GM19238 (cell line): ENCODE data around the gene PIK3R1.

ENCODE experiments used
- DNase-seq: peaks from one replicate; pipeline ENCODE4 v3.0.0; 2011; ENCODE audit warnings: low spot score; ENCODE audit not compliant: insufficient read length

The PIK3R1 gene

GRCh38 chr5:68215208-68215897 lies at the start of gene PIK3R1:
TSS of gene PIK3R1 (plus strand) at chr5:68215756. CDS start at chr5:68226676, 10,920 bp downstream.
- peak; percentile 93 for DNase-seq

GRCh38 chr5:68167195-68167651 lies 48.3 kb upstream of the PIK3R1 start:
- no peak for DNase-seq

- no peak for DNase-seq
These were observed 45.7 kb upstream of the PIK3R1 start for GRCh38 chr5:68169903-68170302.

DNA sequence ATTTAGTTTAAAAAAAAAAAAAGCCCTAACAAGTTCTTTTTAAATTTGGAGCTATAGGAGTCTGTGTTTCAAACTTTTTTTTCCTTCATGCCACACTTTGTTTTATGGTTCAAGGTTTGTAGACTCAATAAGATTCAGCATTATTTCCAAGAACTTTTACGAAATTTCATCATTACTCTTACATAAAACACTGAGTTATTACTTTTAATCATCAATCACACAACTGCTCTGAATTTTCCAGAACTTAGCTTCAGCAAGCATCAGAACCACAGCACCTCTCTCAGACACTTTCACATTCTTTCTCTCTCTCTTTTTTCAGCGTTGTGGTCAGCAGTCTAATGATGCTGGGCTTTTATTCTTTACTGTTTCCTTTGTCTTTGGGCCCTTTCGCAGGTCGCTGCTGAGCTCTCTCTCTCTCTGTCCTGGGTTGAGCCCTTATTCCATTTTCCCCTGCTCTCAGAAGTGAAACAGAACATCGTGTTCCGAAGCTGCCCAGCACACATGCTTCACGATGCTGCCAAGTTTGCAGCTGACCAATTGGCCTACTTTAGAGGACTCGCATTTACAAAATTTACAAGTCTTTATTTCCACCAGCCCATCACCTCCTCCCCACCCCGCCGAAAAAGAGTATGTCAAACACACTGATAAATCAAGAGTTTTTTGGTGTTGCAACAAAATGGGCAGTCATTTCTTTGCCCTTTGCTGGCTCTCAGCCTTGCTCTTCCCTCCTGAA lies 44.6 kb upstream of the PIK3R1 start:
- no peak for DNase-seq

GRCh38 chr5:68172314-68172713 lies 43.2 kb upstream of the PIK3R1 start:
- DNase-seq, result no peak

DNA sequence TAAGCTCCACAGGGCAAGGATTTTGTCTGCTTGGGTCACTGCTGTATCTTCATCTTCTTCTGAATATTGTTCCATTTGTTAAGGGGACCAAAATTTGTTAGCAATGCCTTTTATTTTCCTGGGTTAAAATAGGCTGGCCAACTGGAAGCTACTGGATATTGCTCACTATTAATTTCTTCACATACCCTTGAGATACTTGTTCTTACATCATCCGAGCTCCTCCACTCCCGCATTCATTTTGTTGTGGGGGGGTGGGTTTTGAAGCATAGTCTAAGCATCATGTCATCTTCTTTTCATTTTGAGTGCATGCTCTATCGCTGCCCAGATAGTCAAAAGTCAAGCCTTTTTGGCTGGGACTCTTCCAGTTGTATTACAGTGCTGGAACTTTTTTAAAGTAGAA lies 42.5 kb upstream of the PIK3R1 start:
- DNase-seq, result no peak

- no peak for DNase-seq
These were observed 39.3 kb upstream of the PIK3R1 start for GRCh38 chr5:68176253-68176652.

DNA sequence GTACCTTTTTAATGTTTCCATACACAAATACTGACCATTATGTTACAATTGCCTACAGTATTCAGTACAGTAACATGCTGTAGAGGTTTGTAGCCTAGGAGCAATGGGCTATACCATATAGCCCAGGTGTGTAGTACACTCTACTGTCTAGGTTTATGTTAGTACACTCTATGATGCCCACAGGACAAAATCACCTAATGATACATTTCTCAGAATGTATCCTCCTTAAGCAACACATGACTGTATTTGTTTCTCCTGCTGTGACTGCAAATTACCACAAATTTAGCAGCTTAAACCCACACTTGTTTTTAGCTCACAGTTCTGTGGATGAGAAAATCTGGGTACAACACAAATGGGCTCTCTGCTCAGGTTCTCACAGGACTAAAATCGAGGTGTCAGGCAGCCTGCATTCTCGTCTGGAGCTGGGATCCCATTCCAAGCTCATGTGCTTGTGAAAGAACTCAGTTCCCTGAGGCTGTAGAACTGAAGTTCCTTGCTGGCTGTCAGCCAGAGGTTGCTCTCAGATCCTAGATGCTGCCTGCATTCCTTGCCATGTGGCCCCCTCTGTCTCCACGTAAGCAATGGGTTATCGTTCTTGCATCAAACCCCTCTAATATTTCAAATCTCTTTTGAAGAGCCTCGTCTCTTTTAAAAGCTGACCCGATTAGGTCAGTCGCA lies 38.6 kb upstream of the PIK3R1 start:
- DNase-seq, result no peak

DNA sequence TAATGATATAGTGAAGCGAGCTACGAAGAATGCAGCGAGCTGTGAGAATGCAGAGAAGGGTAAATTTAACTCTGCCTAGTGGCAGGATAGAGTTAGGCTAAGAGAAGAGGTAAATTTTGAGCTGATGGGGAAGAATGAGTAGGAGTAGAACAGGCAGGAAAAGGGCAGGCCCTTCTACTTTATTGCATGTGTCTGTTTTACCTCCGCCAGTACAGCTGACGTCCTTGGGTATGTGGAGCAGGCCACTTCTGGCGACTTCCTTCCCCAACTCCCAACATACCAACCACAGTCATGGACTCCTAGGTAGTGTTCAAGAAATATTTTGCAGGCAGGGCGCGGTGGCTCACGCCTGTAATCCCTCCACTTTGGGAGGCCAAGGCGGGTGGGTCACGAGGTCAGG lies 37.9 kb upstream of the PIK3R1 start:
- DNase-seq, result no peak

DNA sequence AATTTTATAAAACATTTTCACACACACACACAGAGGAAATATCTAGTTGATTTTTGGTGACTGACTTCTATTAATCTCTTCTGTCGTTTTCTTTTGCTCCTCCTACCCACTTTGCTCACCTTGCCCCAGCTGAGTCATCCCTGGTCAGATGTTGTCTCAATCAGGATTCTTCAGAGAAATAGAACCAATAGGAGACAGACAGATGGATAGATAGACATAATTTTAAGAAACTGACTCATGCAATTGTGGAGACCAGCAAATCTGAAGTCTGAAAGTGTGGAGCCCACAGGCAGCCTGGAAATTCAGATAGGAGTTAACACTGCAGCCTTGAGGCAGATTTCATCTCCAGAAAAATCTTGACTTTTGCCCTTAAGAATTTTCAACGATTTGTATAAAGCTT lies 37.0 kb upstream of the PIK3R1 start:
- DNase-seq, result no peak

DNA sequence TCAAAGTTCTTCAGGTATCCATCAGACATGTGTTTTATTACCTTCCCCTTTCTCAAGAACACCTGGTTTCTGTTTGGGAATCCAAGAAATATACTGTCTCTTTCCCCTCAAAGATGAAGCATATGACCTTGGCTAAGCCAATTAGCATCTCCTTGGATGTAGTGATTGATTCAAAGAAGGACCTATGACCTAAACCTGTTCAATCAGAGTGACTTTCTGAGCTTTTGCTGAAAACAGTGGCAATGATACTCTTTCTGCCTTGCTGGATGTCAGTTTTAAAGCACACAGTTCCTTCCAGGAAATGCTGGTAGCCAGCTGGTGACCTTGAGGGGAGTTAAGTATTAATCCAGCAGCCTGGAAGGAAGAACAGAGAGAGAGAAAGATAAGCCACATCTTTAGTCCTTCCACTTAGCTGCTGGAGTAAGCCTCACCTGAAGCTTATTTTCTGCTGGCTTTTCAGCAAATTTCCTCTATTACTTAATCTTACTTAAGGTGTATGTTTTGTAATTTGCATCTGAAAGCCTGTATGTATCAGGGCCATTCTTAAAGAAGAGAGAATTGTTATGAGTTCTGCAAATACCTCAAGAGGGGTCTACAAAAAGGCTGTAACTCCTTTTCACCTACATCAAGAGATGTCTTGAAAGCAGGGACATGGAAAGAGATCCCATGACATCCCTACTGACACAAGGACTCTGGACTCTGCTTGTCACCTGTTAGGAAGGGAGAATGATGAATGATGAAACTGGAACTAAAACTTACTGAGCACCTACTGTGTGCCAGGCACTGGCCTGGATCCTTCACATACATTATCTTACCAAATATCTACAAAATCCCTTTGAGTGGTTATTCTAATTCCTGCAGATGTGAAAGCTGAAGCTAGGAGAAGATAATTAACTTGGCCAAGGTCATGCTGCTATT lies 35.2 kb upstream of the PIK3R1 start:
- no peak for DNase-seq

GRCh38 chr5:68181039-68181599 lies 34.4 kb upstream of the PIK3R1 start:
- no peak for DNase-seq

GRCh38 chr5:68182094-68182493 lies 33.5 kb upstream of the PIK3R1 start:
- no peak for DNase-seq

- no peak for DNase-seq
These were observed 33.0 kb upstream of the PIK3R1 start for GRCh38 chr5:68182534-68182933.

DNA sequence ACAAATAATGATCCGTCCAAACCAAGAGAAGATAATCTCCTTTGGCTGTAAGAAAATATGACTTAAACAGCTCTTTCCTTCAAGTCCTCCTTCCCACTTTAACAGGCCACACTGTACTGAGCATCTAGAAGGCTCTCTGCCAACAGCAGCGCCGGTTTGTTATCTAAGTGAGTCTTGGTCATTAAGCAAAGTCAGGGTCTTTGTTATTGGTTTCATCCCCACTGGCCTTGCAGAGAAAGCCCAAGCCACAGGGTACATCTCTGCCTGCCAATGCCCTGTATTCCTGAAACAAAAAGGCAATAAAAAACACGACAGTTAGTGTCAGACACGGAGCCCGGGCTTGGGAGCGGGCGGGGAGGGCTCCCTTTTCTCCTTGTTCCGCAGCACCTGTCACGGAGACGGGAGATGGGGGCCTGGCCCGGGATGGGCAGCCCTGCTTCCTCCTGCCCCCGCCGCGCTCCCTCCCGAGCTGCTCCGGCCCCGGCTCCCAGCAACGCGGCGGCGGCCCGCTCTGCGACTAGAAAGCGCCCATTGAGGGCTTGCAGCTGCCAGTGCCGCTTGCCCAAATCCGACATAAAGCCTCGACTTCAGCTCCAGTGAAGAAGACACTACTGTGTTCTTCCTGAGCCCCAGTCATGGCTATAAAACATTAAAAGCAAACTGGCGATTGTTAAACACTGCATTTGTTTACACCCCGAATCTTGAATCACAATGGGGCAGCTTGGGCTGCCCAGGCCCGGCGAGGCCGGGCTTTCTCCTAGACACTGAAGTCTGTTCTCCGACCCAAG lies 28.1 kb upstream of the PIK3R1 start:
- DNase-seq, result no peak

GRCh38 chr5:68189171-68189570 lies 26.4 kb upstream of the PIK3R1 start:
- DNase-seq, result no peak

DNA sequence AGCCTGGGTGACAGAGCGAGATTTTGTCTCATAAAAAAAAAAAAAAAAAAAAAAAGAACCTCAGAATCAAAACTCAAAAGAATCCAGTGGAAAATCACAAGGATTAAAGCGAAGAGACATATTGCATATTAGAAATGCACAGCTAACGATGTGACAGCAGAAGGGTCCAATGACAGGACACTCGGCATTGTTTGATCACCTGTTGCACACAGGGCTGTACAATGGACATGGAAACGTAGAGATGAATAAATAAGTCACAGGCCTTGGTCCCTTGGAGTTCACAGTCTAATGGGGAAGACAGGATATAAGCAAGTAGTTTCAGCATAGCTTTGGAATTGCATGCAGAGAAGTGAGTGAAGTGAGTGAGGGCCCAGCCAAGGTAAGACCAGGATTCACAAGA lies 25.9 kb upstream of the PIK3R1 start:
- no peak for DNase-seq

GRCh38 chr5:68190619-68191018 lies 24.9 kb upstream of the PIK3R1 start:
- DNase-seq, result no peak

DNA sequence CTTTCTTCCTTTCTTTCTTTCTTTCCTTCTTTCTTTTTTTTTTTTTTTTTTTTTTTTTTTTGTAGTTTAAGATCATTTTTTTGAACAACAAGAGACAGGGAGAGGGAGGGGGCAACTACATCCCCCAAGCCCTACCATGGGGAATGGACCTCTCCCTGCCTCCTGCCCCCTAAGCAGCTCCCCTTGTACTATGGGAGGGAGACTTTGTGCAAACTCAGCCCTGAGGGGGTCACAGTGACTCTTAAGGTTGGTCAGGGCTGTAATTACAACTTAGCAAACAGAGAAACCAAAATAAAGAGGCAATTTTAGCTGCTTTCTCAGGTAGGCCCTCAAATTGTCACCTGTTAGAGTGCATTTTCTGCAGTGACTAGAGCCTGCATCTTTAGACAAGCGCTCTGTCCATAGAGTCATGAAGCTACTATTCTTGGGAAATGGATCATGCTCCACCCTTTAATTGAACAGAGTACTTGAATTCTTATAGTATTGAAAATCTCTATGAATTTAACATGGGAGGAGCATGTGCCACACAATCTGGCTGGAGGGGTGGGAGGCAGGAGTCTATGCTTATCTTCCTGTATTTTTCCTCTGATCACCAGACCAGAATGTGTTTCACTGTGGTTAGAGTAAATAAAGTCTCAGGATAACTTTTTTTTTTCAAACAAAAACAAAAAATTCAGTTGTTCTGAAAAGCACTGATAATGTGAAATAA lies 24.3 kb upstream of the PIK3R1 start:
- no peak for DNase-seq

DNA sequence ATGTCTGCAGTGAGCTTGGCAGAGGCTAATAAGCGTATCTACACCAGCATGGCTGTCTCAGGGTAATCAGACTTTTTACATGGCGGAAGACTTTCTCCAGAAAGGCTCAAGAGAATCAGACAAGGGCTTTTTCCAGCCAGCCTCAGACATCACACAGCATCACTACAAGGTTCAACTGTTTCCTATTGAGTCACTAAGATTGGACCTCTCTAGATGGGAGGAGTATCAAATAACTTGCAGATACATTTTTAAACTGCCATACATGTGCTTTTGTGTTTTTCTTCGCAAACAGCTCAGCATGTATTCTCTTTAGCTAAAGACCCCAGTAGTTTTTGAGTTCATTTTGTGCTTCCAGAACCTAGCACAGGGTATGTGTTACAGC lies 22.9 kb upstream of the PIK3R1 start:
- DNase-seq, result no peak
